HepG2 (cell line): Measurements from ENCODE around the gene DBN1. TPM values are rescaled to one million over a fixed set of nuclear protein-coding genes. Genes with fewer than 3 reads are reported as not detected.
A peak's percentile ranks its signal among the peaks of the same experiment; 100 is the strongest.

ENCODE experiments used
- ELK4 ChIP-seq: sonication (generic); formaldehyde crosslinking; IDR thresholded peaks from 2 replicates; pipeline ENCODE4 v1.9.0; 2021; ENCODE audit warnings: missing genetic modification reagents, borderline replicate concordance
- HNRNPUL1 ChIP-seq: fragments of 200-400 bp; formaldehyde crosslinking; IDR thresholded peaks from 2 replicates; pipeline ENCODE4 v1.6.1; 2017; ENCODE audit warnings: low read depth, mild to moderate bottlenecking, low read length, moderate library complexity
- IRX3 ChIP-seq: sonication (generic); formaldehyde crosslinking; IDR thresholded peaks from 2 replicates; pipeline ENCODE4 v1.8.1; 2023; ENCODE audit warnings: mild to moderate bottlenecking, low read depth, missing genetic modification reagents, borderline replicate concordance
- MEIS2 ChIP-seq: sonication (generic); formaldehyde crosslinking; IDR thresholded peaks from 2 replicates; pipeline ENCODE4 v1.9.0; 2021; ENCODE audit warnings: mild to moderate bottlenecking, missing genetic modification reagents
- PAF1 ChIP-seq: IDR thresholded peaks from 2 replicates; pipeline ENCODE4 v1.6.1; 2016; ENCODE audit warnings: missing genetic modification reagents, missing compliant biosample characterization
- SP2 ChIP-seq: sonication (generic); formaldehyde crosslinking; IDR thresholded peaks from 2 replicates; pipeline ENCODE4 v1.5.1; 2020; ENCODE audit warnings: mild to moderate bottlenecking, missing genetic modification reagents
- SYNCRIP ChIP-seq: fragments of 200-400 bp; formaldehyde crosslinking; IDR thresholded peaks from 2 replicates; pipeline ENCODE4 v1.6.1; 2018; ENCODE audit warnings: mild to moderate bottlenecking, low read depth, low read length; ENCODE audit not compliant: insufficient read depth
- ZC3H13 ChIP-seq: sonication (generic); formaldehyde crosslinking; IDR thresholded peaks from 2 replicates; pipeline ENCODE4 v1.8.1; 2023; ENCODE audit warnings: mild to moderate bottlenecking, missing genetic modification reagents, moderate library complexity
- ZFAT ChIP-seq: sonication (generic); formaldehyde crosslinking; conservative IDR thresholded peaks from 2 replicates; pipeline ENCODE4 v1.8.1; 2023; ENCODE audit warnings: missing genetic modification reagents, inconsistent platforms
- ZNF10 ChIP-seq: sonication (generic); formaldehyde crosslinking; IDR thresholded peaks from 2 replicates; pipeline ENCODE4 v1.4.0; 2020; ENCODE audit warnings: mild to moderate bottlenecking, low read depth, missing genetic modification reagents, borderline replicate concordance
- ZNF124 ChIP-seq: sonication (generic); formaldehyde crosslinking; IDR thresholded peaks from 2 replicates; pipeline ENCODE4 v1.4.0; 2020; ENCODE audit warnings: missing genetic modification reagents
- ZNF207 ChIP-seq: fragments of 450-650 bp; IDR thresholded peaks from 2 replicates; pipeline ENCODE4 v1.6.1; 2016; ENCODE audit warnings: antibody characterized with exemption, borderline replicate concordance
- ZNF432 ChIP-seq: sonication (generic); formaldehyde crosslinking; IDR thresholded peaks from 2 replicates; pipeline ENCODE4 v1.5.0; 2020; ENCODE audit warnings: missing genetic modification reagents, mild to moderate bottlenecking, borderline replicate concordance
- ZNF446 ChIP-seq: sonication (generic); formaldehyde crosslinking; IDR thresholded peaks from 2 replicates; pipeline ENCODE4 v1.5.0; 2020; ENCODE audit warnings: mild to moderate bottlenecking, missing genetic modification reagents
- ZNF563 ChIP-seq: sonication (generic); formaldehyde crosslinking; IDR thresholded peaks from 2 replicates; pipeline ENCODE4 v1.8.0; 2022; ENCODE audit warnings: mild to moderate bottlenecking, moderate library complexity, missing genetic modification reagents
- ZNF629 ChIP-seq: sonication (generic); formaldehyde crosslinking; conservative IDR thresholded peaks from 2 replicates; pipeline ENCODE4 v1.5.0; 2020; ENCODE audit warnings: missing genetic modification reagents
- polyA plus RNA-seq, 8 experiments: library from polyadenylated mRNA; depleted of rRNA in 3 of 8; stranded (reverse) in 7 of 8; unstranded in 1 of 8; fragments of >200 nt; fragmentation: Illumina TruSeq in 4 of 8; extraction: Trizol in 4 of 8; gene quantifications; 2 replicates each; pipeline versions ENCODE4 v1.2.1 to v1.2.3, GENCODE V29; 2011 to 2016; ENCODE audit warnings: low read depth in 4 of 8, missing spikeins in 1 of 8, mixed read lengths in 1 of 8; ENCODE audit not compliant: insufficient read depth in 1 of 8
- total RNA-seq, 5 experiments: library from RNA; depleted of rRNA; stranded (reverse); fragments of >200 nt; fragmentation: Illumina TruSeq; extraction: Trizol; gene quantifications; 2 replicates each; pipeline ENCODE4 v1.2.3, GENCODE V29; 2016; ENCODE audit warnings: low read depth in 1 of 5
- TF ChIP-seq, protein P1 (sequence below): IDR thresholded peaks from 2 replicates; pipeline ENCODE4 v1.6.1; 2016; ENCODE audit warnings: mild to moderate bottlenecking
- TF ChIP-seq, protein P2 (sequence below): sonication (generic); formaldehyde crosslinking; IDR thresholded peaks from 2 replicates; pipeline ENCODE4 v1.4.0; 2020; ENCODE audit warnings: missing genetic modification reagents
- TF ChIP-seq, protein P3 (sequence below): sonication (generic); formaldehyde crosslinking; IDR thresholded peaks from 2 replicates; pipeline ENCODE4 v1.4.0; 2020; ENCODE audit warnings: missing genetic modification reagents

Gene DBN1
- total and polyA plus RNA-seq, 2 of the 13 experiments (the other 11 are each of a cell fraction or from before 2014, with no cell fraction given) = 27.0 to 37.3 TPM

DNA sequence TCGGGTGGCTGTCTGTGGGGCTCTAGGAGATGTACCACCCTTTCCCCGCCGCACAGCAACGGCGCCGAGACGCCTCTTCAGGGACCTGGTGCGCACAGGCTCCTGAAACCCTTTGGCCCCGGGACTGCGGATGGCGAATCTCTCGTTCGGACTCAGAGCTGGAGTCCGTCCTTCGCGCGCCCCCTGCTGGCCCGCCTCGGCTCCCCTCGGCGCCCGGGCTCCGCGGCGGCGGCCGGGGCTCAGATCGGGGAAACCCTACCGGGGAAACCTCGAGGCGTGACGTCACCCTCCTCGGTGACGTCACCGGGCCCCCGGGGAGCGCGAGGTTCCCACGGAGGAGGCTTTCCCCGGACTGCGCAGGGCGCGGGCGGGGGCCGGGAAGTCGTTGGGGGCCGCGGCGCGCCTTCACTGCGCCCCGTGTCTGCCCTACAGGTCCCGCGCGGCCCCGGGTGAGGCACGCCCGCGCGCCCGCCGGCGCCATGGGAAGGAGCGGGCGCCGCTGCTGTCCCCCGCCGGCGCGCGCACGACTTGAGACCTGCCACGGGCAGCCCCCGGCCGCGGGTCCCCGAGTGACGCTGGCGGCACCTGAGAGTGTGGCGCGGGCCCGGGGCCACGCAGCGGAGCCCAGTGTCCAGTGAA, 18.9 kb downstream of the DBN1 start (continued):
- TF ChIP-seq, protein P1, sequence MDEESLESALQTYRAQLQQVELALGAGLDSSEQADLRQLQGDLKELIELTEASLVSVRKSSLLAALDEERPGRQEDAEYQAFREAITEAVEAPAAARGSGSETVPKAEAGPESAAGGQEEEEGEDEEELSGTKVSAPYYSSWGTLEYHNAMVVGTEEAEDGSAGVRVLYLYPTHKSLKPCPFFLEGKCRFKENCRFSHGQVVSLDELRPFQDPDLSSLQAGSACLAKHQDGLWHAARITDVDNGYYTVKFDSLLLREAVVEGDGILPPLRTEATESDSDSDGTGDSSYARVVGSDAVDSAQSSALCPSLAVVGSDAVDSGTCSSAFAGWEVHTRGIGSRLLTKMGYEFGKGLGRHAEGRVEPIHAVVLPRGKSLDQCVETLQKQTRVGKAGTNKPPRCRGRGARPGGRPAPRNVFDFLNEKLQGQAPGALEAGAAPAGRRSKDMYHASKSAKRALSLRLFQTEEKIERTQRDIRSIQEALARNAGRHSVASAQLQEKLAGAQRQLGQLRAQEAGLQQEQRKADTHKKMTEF (CRISPR knock-in tag) = peak; percentile 67; the same call in 1 of the 2 replicates
- TF ChIP-seq ZNF563 = peak; percentile 19; the same call in 1 of the 2 replicates
- no peak for TF ChIP-seq ZNF10 (CRISPR knock-in tag)
- TF ChIP-seq ZC3H13 = no peak
- TF ChIP-seq SP2 = peak; percentile 40; the same call in 1 of the 2 replicates
- no peak for TF ChIP-seq SYNCRIP
- TF ChIP-seq HNRNPUL1 = 0 out of 2 replicates have a peak, but pooled peaks have one; percentile 18
- TF ChIP-seq ZNF207 = no peak
- TF ChIP-seq ELK4 (CRISPR knock-in tag) = no peak
- TF ChIP-seq MEIS2 (CRISPR knock-in tag) = no peak
- TF ChIP-seq, protein P2, sequence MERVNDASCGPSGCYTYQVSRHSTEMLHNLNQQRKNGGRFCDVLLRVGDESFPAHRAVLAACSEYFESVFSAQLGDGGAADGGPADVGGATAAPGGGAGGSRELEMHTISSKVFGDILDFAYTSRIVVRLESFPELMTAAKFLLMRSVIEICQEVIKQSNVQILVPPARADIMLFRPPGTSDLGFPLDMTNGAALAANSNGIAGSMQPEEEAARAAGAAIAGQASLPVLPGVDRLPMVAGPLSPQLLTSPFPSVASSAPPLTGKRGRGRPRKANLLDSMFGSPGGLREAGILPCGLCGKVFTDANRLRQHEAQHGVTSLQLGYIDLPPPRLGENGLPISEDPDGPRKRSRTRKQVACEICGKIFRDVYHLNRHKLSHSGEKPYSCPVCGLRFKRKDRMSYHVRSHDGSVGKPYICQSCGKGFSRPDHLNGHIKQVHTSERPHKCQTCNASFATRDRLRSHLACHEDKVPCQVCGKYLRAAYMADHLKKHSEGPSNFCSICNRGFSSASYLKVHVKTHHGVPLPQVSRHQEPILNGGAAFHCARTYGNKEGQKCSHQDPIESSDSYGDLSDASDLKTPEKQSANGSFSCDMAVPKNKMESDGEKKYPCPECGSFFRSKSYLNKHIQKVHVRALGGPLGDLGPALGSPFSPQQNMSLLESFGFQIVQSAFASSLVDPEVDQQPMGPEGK (CRISPR knock-in tag) = peak; percentile 17; the same call in 1 of the 2 replicates
- 0 out of 2 replicates have a peak, but pooled peaks have one; percentile 44 for TF ChIP-seq ZNF446 (CRISPR knock-in tag)
- TF ChIP-seq ZNF629 (CRISPR knock-in tag) = peak; percentile 27; the same call in 1 of the 2 replicates
- TF ChIP-seq, protein P3, sequence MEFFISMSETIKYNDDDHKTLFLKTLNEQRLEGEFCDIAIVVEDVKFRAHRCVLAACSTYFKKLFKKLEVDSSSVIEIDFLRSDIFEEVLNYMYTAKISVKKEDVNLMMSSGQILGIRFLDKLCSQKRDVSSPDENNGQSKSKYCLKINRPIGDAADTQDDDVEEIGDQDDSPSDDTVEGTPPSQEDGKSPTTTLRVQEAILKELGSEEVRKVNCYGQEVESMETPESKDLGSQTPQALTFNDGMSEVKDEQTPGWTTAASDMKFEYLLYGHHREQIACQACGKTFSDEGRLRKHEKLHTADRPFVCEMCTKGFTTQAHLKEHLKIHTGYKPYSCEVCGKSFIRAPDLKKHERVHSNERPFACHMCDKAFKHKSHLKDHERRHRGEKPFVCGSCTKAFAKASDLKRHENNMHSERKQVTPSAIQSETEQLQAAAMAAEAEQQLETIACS (CRISPR knock-in tag) = peak; percentile 67
- TF ChIP-seq ZNF432 = no peak
- no peak for TF ChIP-seq IRX3 (CRISPR knock-in tag)
- TF ChIP-seq PAF1 (CRISPR knock-in tag) = no peak
- TF ChIP-seq ZNF124 (CRISPR knock-in tag) = peak; percentile 67; the same call in 1 of the 2 replicates
- 0 out of 2 replicates have a peak, but pooled peaks have one; percentile 2 for TF ChIP-seq ZFAT (CRISPR knock-in tag)
